ENCODE results near the gene TMBIM4. TPM values are rescaled to one million over a fixed set of nuclear protein-coding genes. Genes with fewer than 3 reads are reported as not detected.
A peak's percentile ranks its signal among the peaks of the same experiment; 100 is the strongest.
"Not testable (repeated sequence)": the region's sequence is repeated elsewhere in the genome, so short reads cannot be mapped to it uniquely, and the experiment has no call there.

The TMBIM4 gene
- total RNA-seq, 1 donor from 2014 or later = 79.5 TPM

DNA sequence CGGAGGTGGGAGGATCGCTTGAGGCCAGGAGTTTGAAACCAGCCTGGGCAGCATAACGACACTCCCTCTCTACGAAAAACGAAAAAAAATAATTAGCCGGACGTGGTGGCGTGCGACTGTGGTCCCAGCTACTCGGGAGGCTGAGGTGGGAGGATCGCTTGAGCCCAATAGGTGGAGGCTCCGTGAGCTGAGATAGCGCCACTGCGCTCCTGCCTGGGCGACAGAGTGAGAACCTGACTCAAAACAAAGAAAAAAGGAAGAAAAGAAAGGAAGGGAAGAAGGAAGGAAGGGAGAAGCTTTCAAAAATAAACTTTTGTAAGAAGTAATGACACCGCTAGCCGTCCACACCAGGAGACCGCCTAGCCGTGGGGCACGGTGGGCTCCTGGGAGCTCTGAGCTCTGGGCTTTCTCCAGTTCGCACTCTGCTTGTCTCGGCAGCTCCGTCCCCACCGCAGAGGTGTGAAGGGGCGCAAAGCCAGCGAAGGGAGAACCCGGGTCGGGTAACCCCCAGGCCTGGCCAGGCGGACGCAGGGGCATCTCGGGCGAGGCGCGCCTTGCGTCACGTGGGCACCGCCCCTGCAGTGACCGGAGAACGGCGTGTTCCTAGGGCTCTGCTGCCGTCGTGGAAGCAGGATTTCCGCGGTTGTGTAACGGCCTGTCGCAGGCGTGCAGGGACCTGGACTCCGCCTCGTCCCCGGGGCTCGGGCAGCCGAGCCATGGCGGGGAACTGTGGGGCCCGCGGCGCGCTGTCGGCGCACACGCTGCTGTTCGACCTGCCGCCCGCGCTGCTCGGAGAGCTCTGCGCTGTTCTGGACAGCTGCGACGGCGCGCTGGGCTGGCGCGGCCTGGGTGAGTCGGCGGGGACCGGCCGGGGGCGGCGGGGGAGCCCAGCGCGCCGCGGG is 19.0 kb upstream of the TMBIM4 start, which contains the start of gene IRAK3:
TSS of gene IRAK3 (plus strand) at position 631 of the 902 bp plus-strand sequence. CDS start at position 717, 86 bp downstream.
- intact Hi-C loops (cut with DNase I) = loop anchor here (2.0 kb wide), 1 partner anchor 20 kb away; the partner anchor contains the start of gene TMBIM4
- DNase-seq (ENCODE audit: low spot score) = peak; percentile 96

DNA sequence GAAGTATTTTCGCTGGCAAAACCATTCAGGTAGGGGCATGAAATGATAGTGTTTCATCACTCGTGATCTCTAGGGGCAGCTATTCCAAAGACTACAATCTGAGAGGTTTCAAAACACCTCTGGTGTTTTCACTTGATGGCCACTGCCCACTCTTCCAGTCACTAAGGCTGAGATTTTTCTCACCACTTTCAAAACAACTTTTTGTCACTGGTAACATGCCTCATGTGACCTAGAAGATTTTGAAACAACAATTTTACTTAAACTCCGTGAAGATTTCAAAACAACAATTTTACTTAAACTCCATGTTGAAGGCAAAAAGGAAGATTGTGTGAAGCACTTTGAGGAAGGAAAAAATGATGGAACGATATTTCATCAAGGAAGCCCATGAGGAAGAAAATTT is 18.0 kb upstream of the TMBIM4 start:
- intact Hi-C loops (cut with DNase I) = loop anchor here (2.0 kb wide), 1 partner anchor 19 kb away; the partner anchor contains the start of gene TMBIM4
- DNase-seq (ENCODE audit: low spot score) = no peak

DNA sequence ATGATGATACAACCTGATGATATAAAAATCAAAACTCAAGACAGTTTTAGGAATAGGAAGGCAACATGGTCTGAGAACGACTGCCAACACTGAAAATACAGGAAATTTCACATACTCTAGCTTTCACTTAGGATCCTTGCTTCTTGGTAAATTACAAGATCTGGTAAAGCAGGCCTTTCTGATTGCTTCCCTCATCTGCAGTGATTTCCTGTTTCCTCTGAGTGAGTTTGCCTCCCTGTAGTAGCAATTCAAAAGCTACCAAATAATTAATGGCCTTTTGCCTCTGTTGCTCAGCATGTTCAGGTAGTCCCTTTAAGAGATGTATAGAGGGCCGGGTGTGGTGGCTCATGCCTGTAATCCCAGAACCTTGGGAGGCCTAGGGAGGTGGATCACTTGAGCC is 17.2 kb upstream of the TMBIM4 start:
- no peak for DNase-seq (ENCODE audit: low spot score)
- intact Hi-C loops (cut with DNase I) = no loop called here

DNA sequence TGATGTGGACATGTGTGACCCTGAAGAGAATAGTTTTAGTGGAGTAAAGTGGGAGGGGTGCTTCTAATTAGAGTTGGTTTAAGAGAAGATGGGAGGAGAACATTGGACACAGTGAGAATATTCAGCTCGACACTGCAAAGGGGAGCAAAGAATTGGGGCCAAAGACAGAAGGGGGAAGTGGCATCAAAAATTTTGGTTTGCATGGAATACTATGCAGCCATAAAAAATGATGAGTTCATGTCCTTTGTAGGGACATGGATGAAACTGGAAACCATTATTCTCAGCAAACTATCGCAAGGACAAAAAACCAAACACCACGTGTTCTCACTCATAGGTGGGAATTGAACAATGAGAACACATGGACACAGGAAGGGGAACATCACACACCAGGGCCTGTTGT is 15.0 kb upstream of the TMBIM4 start:
- DNase-seq (ENCODE audit: low spot score); intact Hi-C loops (cut with DNase I): not testable (repeated sequence)

DNA sequence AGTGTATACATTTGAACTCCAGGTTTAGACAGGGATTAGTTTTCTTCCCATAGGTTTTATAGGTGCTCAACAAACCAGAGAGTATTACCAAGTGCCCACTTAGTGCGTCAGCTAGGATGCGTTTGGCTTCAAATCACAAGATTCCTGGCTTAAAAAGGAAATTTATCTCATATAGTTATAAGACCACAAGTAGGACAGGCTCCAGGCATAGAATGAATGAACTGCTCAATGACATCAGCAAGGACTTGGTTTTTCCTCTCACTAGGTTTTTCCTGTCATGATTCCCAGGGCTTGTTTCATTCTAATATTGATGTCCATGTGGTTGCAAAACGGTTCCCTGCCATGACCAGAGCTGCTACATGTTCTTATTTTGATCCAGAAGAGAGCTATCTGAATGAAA is 13.2 kb upstream of the TMBIM4 start:
- no peak for DNase-seq (ENCODE audit: low spot score)
- intact Hi-C loops (cut with DNase I) = no loop called here

DNA sequence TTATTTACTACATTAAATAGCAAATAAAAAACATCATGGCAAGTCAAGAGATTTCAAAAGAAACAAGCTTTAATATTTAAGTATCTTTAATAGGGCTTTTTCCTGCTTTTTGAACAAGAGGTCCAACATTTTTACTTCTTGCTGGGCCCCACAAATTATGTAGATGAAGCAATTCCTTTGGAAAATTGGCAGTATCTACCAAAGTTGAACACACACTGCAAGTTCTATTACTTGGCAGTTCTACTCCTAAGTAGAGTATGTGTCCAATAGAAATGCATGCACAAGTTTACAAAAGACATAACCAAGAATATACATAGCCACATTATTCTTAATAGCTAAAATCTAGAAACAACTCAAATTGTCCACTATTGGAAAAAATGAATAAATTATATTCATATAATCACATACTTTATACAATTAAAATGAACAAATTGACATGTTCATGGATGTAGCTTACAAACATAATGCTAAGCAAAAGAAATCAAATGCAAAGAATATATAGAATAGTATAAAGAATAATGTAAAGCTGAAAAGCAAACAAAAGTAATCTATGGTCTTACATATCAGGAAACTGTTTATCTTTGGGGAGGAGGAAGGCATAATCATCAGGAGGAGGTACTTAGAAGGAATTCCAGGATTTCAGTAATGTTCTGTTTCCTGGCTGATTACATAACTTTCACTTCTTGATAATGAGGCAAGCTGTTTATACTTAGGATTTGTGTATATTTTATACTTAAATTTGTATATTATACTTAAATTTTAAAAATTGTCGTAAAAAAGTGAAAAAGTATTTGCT is 6.5 kb upstream of the TMBIM4 start:
- intact Hi-C loops (cut with DNase I) = no loop called here
- no peak for DNase-seq (ENCODE audit: low spot score)

DNA sequence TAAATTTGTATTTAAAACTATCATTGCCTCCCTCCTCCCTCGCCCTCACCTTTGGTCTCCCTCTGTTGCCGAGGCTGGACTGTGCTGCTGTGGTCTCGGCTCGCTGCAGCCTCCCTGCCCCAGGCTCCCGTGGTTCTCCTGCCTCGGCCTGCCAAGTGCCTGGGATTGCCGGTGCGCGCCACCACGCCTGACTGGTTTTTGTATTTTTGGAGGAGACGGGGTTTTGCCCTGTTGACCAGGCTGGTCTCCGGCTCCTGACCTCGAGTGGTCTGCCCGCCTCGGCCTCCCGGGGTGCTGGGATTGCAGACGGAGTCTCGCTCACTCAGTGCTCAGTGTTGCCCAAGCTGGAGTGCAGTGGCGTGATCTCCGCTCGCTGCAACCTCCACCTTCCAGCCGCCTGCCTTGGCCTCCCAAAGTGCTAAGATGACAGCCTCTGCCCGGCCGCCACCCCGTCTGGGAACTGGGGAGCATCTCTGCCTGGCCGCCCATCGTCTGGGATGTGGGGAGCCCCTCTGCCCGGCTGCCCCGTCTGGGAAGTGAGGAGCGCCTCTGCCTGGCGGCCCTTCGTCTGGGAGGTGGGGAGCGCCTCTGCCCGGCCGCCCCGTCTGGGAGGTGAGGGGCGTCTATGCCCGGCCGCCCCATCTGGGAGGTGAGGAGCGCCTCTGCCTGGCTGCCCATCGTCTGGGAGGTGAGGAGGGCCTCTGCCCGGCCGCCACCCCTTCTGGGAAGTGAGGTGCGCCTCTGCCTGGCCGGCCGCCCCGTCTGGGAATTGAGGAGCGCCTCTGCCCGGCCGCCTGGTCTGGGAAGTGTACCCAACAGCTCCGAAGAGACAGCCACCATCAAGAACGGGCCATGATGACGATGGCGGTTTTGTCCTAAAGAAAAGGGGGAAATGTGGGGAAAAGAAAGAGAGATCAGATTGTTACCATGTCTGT is 4.9 kb upstream of the TMBIM4 start:
- not testable (repeated sequence) for DNase-seq (ENCODE audit: low spot score)
- intact Hi-C loops (cut with DNase I) = loop anchor here (2.0 kb wide), 1 partner anchor 16 kb away; no protein-coding TSS in a partner anchor

DNA sequence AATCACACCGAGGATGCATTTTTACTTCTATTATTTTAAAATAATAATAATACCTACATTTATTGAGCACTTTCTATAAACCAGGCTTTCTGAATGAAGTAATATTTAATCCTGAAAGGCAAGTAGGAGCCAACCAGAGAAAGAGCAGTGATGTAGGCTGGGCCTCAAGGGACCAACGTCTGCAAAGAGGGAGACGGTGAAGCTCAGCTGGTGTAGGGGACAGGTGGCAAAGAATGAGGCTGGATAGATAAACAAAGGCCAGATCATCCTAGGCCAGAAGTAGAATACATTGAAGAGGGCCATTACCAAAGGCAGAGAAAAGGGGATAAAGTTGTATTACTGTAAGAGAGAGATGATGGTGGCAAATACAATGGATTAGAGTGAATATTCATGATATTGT is 810 bp upstream of the TMBIM4 start:
- intact Hi-C loops (cut with DNase I) = no loop called here

DNA sequence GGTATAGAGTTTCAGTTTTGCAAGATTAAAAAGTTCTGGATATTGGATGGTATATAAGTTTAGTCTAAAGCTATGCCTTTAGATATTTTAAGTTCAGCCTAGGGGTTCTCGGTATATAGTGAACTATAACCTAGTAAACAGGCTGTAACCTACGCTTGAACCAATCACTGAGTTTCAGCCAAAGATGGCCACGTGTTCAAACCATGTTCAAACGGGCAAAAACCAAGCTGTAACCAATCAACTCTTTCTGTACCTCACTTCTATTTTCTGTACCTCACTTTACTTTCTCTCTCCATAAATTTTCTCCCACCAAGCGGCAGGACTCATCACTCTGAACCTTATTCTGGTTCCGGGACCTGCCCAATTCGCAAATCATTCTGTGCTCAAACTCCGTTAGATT is 1.4 kb downstream of the TMBIM4 start:
- no peak for DNase-seq (ENCODE audit: low spot score)
- intact Hi-C loops (cut with DNase I) = loop anchor here (2.0 to 5.0 kb wide), 2 partner anchors 20 to 36 kb away; partner anchors contain the start of genes IRAK3 and LLPH

More for the DNA sequence above, 810 bp upstream of the TMBIM4 start:
- DNase-seq (ENCODE audit: low spot score) = no peak

DNA sequence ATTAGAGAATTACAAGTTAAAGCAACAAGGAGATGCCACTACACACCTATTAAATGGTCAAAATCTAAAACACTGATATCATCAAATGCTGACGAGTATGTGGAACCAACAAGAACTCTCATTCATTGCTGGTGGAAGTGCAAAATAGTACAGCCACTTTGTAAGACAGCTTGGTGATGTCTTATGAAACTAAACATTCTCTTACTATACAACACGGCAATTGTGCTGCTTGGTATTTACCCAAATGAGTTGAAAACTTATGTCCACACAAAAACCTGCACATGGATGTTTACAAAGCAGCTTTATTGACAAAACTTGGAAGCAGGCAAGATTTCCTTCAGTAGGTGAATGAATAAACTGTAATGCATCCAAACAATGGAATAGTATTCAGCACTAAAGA is 3.2 kb downstream of the TMBIM4 start:
- intact Hi-C loops (cut with DNase I) = loop anchor here (5.0 kb wide), 1 partner anchor 34 kb away; the partner anchor contains the start of gene LLPH

DNA sequence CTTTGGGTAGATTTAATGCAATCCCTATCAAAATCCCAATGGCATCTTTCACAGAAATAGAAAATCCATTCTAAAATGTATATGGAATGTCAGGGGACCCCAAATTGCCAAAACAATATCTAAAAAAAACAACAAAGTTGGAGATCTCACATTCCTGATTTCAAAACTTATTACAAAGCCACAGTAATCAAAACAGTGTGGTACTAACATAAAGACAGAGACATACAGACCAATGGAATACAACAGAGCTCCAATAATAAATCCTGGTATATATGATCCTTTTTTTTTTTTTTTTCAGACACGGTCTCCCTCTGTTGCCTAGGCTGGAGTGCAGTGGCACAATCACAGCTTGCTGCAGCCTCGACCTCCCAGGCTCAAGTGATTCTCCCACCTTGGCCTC is 4.7 kb downstream of the TMBIM4 start:
- no peak for DNase-seq (ENCODE audit: low spot score)
- intact Hi-C loops (cut with DNase I) = loop anchor here (5.0 kb wide), 1 partner anchor 33 kb away; the partner anchor contains the start of gene LLPH

More for the DNA sequence above, 3.2 kb downstream of the TMBIM4 start:
- DNase-seq (ENCODE audit: low spot score) = no peak

DNA sequence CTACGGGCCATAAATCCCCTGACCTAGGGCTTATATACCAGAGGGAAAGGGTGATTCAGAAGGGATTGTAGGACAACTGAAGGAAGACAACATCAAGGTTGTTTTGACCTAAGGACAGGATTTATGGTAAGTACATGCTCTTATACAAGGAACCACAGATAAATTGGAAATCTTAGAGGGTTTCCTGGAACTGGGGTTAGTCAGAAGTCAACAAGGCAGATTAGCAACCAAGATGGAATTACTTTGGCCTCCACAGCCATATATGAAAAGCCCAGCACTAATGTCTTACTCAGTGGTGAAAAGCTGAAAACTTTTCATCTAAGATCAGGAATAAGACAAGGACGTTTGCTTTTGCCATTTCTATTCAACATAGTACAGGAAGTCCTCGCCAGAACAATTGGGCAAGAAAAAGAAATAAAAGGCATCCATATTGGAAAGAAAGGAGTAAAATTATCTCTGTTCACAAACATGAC is 5.4 kb downstream of the TMBIM4 start:
- intact Hi-C loops (cut with DNase I) = no loop called here
- DNase-seq (ENCODE audit: low spot score) = no peak

DNA sequence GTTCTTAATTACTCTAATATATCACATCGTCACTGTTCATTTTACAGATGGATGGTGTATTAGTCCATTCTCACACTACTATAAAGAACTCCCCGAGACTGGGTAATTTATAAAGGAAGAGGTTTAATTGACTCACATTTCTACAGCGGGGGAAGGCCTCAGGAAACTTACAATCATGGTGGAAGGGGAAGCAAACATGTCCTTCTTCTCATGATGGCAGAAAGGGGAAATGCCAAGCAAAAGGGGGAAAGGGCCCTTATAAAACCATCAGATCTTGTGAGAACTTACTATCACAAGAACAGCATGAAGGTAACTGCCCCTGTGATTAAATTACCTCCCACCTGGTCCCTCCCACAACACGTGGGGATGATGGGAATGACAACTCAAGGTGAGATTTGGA is 6.5 kb downstream of the TMBIM4 start:
- intact Hi-C loops (cut with DNase I) = no loop called here
- no peak for DNase-seq (ENCODE audit: low spot score)

DNA sequence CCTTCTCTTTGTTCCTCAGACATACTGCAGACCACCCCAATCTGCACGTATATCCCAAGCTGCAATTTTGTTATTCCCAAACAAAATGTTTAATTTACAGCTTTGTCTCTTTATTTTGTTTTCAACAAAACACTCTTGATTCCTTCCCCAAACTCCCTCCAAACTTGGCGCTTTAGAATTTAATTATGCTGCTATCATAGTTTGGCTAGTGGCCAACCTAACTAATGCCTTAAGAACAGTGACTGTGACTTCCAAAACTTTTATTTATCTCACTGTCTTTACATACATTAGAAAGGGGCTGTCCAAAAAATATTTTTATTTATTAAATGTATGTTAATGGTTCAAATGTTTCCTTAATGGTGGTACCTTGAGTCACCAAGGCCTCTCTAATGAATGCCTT is 7.1 kb downstream of the TMBIM4 start:
- DNase-seq (ENCODE audit: low spot score) = no peak

DNA sequence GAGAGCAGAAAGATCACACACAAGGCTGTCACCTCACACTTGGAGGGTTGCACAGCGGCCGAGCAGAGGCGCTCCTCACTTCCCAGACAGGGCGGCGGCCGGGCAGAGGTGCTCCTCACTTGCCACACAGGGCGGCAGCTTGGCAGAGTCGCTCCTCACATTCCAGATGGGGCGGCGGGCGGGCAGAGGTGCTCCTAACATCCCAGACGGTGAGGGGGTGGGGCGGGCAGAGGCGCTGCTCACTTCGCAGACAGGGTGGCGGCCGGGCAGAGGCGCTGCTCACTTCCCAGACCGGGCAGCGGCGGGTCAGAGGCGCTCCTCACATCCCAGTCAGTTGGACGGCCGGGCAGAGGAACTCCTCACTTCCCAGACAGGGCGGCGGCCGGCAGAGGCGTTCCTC is 9.1 kb downstream of the TMBIM4 start:
- DNase-seq (ENCODE audit: low spot score) = no peak
- intact Hi-C loops (cut with DNase I) = no loop called here

More for the DNA sequence above, 7.1 kb downstream of the TMBIM4 start:
- intact Hi-C loops (cut with DNase I) = no loop called here

DNA sequence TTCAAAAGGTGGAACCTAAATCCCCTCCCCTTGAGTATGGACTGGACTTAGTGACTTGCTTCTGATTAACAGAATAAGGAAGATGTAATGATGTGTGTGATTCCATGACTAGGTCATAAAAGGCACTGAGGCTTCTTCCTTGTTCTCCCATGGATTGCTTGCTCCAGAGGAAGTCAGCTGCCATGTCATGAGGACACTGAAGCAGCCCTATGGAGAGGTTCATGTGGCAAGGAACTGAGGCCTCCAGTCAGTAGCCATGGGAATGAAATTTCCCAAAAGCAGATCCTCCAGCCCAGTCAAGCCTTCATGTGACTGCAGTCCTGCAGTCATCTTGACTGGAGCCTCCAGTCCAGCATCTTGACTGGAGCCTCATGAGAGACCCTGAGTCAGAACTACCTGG is 10.7 kb downstream of the TMBIM4 start:
- intact Hi-C loops (cut with DNase I) = loop anchor here (2.0 kb wide), 1 partner anchor 16 kb away; no protein-coding TSS in a partner anchor
- DNase-seq (ENCODE audit: low spot score) = no peak

DNA sequence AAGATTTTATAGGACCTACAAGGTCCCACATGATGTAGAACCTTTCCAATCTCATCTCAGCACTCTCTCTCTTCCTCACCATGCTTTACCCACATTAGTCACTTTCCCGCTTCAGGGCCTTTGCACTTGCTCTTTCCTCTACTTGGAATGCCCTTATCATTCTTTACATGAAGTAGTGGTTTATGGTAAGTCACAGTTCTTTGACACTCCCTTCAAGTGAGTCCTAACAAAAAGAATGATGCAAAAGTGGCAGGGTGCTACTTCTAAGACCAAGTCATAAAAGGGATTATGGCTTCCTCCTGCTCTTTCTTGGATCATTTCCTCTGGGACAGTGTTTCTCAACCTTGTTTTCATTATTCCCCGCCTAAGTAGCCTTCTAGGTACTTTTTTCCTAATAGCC is 13.1 kb downstream of the TMBIM4 start:
- DNase-seq (ENCODE audit: low spot score) = no peak
- intact Hi-C loops (cut with DNase I) = no loop called here

DNA sequence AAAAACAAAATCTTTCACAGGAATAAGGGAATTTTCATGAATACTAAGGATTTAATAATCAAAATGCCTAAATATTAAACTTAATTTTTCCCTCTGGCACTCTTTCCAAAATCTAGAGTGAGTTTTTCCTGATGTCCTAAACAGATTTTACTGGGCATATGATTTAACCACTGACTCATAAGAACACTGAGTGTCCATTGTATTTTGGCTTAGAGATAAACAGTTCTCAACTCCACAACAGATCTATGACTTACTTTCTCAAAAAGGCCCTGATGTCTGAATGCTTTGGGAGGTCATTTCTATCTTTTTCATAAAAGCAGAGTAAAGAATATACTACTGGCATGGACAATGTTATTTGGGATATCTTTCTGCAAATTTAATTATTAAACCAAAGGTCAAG is 15.0 kb downstream of the TMBIM4 start:
- intact Hi-C loops (cut with DNase I) = no loop called here
- no peak for DNase-seq (ENCODE audit: low spot score)

DNA sequence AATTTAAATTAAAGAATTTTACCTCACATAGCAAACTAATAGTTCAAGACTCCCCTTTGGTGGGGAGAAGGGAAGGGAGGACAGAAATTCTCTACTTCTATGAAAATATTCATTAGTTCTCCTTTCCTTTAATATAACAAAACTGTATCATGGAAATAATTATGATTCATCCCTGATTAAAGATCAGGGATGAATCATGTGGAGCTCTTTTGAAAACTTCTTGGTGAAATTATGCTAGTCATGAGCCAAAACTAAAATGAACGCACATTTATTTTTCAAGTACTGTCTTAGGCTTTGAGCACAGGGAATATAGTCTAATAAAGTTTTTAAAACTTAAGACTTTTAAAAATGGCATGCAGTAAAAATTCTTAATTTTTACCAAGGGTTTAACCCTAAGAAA is 17.1 kb downstream of the TMBIM4 start:
- DNase-seq (ENCODE audit: low spot score) = no peak
- intact Hi-C loops (cut with DNase I) = no loop called here
